NOMO-1 (cell line): ENCODE measurements around the gene HELZ.
"Not testable (repeated sequence)": the region's sequence is repeated elsewhere in the genome, so short reads cannot be mapped to it uniquely, and the experiment has no call there.

Source experiments
- DNase-seq, 2 experiments: peaks; one replicate each; lab custom pipeline; 2025; ENCODE audit not compliant: unreplicated experiment in 2 of 2; lab: John Stamatoyannopoulos, UW

Gene HELZ

DNA sequence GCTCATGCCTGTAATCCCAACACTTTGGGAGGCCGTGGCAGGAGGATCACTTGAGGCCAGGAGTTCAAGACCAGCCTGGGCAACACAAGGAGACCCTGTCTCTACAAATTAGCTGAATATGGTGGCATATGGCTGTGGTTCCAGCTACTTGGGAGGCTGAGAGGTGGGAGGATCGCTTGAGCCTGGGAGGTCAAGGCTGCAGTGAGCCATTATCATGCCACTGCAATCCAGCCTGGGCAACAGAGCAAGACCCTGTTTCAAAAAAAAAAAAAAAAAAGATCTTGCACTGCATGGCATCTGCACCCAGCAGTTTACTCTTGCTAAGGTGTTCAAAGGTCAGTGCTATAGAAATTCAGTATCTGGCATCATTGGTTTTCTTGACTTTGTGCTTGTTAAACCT lies 26.2 kb upstream of the HELZ start:
- DNase-seq: not testable (repeated sequence)

DNA sequence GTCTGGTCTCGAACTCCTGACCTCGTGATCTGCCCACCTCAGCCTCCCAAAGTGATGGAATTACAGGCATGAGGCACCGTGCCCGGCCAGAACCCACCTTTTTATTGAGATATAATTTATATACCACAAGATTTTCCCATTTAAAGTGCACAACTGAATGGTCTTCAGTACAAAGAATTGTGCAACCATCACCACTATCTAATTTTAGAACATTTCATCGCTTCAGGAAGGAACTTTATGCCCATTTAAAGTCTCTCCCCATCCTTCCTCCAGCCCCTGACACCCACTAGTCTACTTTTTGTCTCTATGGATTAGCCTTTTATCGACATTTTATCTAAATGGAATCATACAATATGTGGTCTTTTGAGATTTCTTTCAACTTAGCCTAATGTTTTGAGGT lies 25.4 kb upstream of the HELZ start:
- peak; percentile 26 to 53 for DNase-seq

DNA sequence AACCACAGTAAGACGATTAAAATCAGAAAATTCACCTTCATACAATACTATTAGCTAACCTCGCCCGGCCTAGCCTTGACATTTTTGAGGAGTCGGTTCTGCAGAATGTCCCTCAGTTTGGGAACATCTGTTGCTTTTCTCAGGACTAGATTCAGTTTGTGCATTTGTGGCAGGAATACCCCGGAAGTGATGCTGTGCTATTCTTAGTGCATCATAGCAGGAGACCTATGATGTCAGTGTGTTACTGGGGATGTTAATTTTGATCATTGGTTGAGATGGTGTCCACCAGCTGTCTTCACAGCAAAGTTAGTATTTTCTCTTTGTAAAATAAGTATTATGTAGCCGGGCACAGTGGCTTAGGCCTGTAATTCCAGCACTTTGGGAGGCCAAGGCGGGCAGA lies 21.5 kb upstream of the HELZ start:
- DNase-seq: no peak

DNA sequence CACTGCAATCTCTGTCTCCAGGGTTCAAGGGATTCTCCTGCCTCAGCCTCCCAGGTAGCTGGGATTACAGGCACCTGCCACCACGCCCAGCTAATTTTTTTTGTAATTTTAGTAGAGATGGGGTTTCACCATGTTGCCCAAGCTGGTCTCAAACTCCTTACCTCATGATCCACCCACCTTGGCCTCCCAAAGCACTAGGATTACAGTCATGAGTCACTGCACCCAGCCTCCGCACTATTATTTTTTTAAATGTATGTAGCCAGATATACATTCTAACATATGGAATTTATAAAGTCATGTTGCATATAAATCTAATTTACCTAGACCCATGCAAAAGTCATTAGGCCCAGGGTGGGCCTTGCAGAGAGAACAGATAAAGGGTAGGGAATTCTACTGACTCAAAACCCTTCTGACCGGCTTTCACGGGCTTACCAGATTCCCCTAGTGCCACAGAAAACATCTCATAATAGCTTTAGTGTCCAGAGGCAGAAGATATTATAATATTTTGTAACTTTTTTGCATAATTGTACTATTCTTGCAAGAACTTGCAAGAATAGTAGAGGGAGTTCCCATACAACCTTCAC lies 20.5 kb upstream of the HELZ start:
- DNase-seq: no peak

DNA sequence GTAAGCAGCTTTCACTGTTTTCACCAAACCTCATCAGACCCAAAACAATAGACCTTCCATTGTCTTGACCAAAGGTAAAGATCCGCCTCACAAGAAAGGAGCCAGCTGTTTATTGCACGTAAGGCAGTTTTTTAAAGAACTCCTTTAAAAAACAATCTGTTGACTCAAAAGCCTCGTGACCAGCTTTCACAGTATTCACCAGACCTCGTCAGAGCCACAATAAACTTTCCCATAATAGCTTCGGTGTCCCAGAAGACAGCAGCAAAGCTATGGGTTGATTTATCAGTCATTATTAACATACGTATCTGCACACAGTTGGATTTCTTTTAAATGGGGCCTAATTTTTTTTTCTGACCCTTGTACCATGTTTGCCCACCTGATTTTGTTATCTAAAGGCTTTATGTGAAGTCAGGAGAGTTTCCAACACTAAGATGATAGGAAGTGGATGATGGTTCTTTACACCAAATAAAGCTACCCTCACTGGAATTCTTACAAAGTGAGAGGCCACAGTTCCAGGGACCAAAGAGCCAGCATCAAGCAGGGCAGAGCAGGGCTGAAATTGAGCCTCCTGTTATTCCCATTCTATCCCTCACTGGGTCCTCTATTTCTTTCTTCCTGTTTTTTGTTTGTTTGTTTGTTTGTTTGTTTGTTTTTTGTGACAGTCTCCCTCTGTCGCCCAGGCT lies 17.6 kb upstream of the HELZ start:
- DNase-seq: no peak

DNA sequence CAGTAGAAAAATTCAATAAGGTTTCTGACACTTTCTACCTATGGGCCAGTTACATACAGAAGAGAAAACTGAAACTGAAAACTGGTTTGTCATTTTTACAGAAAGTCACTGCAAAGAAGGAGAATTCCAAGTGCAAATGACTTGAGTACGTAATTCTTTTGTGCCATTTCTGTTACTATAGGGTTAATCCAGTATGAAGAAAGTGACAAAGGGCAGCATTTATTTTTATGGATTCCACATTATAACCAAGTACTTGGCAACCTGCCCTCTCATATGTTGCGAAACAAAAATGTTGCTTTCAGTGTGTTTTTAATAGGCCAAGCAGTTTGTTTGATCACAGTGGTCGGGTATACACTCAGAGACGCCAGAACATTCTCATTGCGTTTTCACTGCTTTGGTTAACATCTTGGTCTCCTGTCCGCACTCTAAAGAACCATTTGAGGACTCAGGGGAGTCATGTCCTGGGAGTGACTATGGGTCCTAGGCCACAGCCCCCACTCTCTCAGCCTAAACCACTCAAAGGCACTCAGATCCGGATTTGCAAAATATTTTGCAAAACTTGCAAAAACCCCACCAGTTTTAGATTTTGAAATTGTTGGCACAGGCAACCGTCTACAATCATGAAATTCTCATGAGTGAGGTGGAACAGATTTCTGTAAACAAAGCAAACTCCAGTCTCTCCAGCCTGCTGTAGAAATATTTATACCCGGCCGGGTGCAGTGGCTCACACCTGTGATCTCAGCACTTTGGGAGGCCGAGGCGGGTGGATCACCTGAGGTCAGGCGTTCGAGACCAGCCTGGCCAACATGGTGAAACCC lies 15.4 kb upstream of the HELZ start:
- DNase-seq: peak; percentile 85 to 89

DNA sequence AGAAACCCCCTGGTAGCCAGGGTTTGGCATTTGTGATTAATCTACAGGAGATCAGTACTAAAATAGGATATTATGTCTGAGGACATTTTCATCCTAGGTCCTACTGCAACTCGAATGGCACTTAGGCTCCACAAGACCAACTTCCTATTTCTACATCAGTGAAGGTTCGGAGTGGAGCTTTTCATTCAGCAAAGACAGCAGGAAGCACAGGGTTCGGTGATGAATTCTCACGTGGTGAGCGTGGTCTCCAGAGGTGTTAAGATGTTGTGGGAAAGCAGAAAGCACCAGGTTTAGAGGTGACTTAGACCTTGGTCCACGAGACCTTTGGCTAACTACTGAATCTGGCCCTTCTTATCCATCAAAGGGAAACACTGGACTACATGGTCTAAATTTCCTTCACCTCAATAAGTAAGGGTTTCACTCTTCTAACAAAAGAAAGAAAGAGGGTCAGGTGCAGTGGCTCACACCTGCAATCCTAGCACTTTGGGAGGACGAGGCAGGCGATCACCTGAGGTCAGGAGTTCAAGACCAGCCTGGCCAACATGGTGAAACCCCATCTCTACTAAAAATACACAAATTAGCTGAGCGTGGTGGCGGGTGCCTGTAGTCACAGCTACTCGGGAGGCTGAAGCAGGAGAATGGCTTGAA lies 13.9 kb upstream of the HELZ start:
- DNase-seq: peak; percentile 40 to 72

DNA sequence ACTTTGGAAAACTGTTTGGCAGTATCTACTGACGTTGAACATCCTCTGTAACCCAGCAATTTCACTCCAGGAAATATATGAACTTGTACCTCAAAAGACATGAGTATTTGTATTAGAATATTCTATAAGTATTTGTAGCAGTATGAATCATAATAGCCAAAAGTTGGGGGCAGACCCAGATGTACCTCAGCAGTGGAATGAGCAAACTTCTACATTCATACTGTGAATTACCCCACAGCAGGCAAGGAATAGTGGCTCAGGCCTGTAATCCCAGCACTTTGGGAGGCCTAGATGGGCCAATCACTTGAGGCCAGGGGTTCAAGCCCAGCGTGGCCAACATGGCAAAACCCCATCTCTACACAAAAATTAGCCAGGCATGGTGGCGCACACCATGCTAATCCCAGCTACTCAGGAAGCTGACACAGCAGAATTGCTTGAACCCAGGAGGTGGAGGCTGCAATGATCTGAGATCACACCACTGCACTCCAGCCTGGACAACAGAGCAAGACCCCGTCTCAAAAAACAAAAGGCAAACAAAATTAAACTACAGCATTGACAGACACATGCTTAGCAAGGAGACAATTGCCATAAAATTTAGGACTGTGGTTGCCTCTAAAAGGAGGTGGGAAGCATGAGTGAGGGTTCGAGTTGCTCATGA lies 11.2 kb upstream of the HELZ start:
- DNase-seq: no peak

DNA sequence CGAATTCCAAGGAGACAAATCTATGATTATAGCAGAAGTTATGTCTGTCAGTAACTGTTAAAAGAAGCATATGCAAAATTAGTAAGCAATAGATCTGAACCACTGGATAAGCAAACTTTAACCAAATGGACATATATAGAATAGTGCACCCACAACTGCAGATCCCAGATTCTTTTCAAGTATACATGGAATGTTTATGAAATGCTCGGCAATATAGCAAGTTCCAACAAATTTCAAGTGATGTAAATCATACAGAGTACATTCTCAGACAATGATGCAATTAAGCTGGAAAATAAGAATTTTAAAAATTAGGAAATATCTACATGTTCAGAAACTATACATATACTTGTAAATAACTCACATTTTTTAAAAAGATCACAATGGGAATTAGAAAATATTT lies 8.4 kb upstream of the HELZ start:
- no peak for DNase-seq

DNA sequence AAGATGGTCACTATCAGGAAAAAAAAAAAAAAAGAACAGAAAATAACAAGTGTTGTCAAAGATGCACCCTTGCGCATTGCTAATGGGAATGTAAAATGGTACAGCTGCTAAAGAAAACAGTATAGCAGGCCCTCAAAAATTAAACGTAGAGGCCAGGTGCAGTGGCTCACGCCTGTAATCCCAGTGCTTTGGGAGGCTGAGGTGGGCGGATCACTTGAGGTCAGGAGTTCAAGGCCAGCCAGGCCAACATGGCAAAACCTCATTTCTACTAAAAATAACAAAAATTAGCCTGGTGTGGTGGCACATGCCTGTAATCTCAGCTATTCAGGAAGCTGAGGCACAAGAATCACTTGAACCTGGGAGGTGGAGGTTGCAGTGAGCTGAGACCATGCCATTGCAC lies 6.6 kb upstream of the HELZ start:
- DNase-seq: not testable (repeated sequence)

DNA sequence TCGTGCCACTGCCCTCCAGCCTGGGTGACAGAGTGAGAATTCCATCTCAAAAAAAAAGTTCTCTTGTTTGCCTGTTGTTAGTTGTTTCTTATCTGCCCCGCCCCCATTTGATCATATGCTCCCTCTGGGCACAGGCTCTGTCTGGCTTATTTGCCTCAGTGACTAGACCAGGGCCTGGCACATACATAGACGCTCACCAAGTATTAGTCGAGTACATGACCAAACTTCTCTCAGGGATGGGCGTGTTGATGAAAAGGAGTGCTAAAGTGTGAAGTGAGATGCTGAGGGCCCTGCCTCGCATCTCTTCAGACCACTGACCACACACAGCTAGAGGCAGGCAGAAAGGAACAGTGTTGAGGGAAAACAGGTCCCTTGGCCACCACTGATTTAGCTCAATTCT lies 3.3 kb upstream of the HELZ start:
- no peak for DNase-seq

DNA sequence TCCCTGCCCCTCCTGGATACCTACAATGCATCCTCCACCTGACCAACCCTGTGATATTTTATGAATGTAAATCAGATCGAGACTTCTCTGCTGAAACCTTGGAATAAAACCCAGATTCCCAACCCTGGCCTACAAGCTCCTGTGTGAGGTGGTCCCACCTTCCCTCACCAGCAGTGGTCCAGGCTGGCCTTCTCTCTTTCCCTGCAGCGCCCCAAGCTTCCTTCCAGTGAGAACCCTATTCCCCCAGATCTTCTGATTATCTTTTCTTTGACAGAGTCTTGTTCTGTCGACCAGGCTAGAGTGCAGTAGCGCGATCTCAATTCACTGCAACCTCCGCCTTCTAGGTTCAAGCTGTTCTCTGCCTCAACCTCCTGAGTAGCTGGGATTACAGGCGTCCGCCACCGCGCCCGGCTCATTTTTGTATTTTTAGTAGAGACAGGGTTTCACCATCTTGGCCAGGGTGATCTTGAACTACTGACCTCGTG lies 2.5 kb upstream of the HELZ start:
- DNase-seq: no peak

DNA sequence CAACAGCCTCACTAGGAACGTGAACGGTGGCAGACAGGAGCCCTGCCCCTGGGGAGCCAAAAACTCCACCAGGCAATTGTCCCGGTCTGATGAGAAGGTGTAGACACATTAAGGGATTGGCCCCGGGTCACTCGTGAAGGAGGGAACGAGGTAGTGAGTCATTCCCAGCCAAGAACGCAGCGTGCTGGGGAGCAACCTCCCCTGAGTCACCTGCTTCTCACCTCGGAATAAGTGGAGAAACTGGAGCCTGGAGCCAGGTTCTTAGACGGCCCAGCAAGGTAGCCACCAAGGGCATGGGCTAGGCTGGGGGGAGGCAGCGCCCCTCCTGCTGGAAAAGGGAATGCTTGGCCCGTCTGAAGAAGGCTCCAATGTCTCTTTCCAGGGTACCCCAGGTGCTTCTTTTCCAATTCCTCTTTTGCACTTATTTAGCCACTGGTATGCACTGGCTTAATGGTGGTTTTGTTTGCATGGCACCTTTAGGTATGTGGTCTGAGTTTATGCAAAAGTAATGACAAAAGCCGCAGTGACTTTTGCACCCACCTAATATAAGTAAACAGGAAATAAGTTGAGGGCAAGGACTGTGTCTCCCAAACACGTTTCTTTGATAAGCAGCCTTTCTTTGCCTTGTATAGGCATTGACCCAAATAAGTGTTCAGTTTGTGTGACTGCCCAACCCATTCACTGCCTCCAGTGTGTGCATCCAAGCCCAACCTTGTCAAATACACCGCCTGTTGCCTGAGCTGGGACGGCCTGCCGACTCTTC lies 1.8 kb upstream of the HELZ start:
- no peak for DNase-seq

DNA sequence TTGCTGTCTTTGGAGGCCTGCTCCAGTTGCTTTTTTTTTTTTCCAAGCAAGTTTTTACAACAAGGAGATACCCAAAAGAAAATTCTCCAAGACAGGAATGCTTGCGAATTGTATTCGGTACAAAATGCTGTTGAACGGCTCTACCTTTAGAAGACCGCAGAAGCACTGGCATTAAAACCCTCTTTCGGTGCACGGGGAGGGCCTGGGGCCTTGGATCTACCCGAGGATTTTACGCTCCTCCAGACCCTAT lies 1.3 kb upstream of the HELZ start:
- no peak for DNase-seq

DNA sequence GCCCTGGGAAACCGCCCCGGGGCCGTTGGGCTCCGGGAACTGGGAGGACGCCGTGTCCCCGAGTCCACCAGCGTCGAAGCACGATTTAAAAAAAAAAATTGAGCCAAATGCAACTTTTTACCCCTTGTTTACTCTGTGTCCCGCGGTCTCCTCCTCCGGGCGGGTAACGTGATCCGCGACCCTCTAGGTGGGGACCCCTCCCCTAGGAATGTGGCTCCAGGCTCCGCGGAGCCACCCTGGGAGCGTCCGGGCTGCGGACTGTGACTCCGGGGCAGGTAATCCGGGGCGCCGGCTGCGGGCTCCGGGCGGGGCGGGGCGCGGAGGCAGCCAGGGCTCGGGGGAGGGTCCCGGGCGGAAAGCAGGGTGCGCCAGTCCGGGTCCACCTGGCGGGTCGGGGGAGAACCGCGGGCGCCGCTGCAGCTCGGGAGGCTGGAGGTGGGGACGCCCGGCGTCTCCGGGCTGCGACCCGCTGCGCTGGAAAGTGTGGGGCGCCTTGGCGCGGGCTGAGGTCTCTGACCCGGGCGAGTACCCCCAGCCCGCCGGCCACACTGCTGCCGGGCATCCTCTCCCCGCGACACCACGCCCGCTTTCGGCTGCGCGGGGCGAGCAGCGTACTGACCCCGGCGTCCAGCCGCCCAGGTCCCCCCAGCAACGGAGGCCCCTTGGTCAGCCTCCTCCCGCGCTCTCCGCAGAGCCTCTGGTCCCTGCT lies 852 bp upstream of the HELZ start:
- DNase-seq: no peak

DNA sequence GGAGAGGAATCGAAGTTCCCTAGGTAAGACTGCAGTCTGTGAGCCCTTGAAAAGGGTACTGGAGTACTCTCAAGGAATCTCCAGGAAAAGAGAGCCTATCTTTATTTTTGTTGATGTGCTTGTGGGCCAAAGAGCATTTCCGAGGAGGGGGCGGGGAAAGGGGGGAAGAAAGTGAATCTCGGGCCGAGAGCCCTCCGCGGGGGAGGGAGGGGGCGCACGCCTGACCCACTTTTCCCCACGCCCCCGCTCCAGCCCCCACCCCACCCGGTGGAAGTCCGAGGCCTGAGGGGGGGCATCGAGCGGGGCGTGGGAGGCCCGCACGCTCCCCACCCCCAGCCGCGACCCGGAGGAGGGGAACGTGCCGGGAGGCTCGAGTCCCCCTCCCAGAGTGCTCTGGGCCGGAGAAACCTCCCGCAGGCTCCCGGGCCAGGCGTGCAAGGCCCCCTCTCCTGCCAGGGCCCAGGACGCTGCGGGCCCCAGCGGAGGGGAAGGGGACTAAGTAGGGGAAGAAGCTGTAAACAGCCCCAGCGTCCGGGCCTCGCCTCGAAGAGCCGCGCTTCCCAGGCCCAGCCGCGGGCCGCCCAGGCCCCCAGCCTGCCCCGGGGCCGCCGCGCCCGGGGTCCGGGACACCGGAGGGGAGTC lies 444 bp downstream of the HELZ start:
- DNase-seq: no peak

DNA sequence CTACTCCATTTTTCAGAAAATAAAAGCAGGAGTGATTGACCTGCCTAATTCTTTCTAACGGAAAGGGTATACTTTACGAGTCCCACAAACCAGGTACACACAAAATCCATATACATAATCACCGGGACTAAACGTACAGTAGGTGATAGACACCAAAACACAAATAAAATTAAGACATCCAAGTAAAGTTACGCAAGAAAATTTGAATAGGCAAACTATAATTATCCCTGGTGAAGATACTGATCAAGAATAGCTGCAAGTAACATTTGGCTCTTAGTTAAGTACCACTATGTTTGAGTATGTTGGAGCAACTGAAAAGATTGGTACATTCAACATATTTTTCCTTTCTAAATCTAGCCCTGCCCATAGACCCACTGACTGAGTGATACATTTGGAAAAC lies 1.7 kb downstream of the HELZ start:
- DNase-seq: no peak

DNA sequence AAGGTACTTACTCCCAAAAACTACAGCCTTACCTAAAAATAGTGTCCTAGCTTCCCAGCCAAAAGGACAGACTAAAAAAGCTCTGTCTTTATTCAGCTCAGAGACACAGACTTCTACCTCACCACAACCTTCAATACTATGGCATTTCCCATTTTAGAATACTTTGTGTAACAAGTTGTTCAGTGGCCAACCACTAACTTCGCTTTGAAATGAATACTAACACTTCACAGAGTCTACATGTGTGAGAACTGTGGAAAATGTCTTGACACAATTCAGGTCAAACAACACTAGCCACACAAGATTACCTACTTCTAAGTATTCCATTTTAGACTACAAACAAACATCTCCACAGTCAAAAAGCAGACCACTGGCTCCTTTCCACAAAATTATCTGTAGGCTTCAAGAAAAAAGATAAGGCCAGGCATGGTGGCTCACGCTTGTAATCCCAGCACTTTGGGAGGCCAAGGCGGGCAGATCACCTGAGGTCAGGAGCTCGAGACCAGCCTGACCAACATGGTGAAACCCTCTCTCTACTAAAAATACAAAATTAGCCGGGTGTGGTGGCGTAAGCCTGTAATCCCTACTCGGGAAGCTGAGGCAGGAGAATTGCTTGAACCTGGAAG lies 3.2 kb downstream of the HELZ start:
- no peak for DNase-seq

DNA sequence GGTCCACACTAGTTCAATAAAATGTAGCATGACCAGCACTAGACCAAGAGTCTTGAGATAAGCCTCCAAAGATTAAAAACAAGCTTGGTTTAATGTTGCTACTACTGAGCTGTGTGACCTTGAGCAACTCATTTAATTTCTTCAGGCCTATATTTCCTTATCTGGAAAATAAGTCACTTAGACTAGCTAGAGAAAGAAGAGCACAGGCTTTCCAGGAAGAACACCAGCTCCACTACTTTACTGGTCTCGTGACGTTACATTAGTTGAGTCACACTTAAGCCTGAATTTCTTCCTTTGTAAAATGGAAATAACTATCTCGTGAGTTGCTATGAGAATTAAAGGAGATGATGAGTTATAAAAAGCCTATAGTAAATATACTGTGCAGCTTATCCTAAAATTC lies 5.4 kb downstream of the HELZ start:
- DNase-seq: no peak
